Suprapubic skin (tissue), 4 donors: ENCODE measurements around the gene SLC11A1. TPM values are rescaled to one million over a fixed set of nuclear protein-coding genes. Genes with fewer than 3 reads are reported as not detected.

Experiments
- DNase-seq, 2 donors: peaks; one replicate each; pipeline ENCODE4 v3.0.0-alpha.2; 2019; ENCODE audit warnings: low spot score in 2 of 2
- H3K27ac ChIP-seq: fragments of 200-600 bp; sonication (generic); one replicate; pipeline ENCODE4 v1.5.1; 2019
- H3K27me3 ChIP-seq: fragments of 200-600 bp; sonication (generic); one replicate; pipeline ENCODE4 v1.5.1; 2019
- H3K36me3 ChIP-seq: fragments of 200-600 bp; sonication (generic); one replicate; pipeline ENCODE4 v1.5.1; 2019
- H3K4me1 ChIP-seq: fragments of 200-600 bp; sonication (generic); one replicate; pipeline ENCODE4 v1.5.1; 2019
- H3K4me3 ChIP-seq: fragments of 200-600 bp; sonication (generic); one replicate; pipeline ENCODE4 v1.5.1; 2019; ENCODE audit warnings: mild to moderate bottlenecking
- H3K9me3 ChIP-seq: fragments of 200-600 bp; sonication (generic); one replicate; pipeline ENCODE4 v1.5.1; 2019
- CTCF ChIP-seq, 2 donors: fragments of 200-600 bp in 1 of 2; fragments of 450-650 bp in 1 of 2; sonication (generic) in 1 of 2; IDR thresholded peaks; one replicate each; pipeline ENCODE4 v1.5.1; 2016 to 2019; ENCODE audit warnings: antibody characterized with exemption in 2 of 2, mild to moderate bottlenecking in 1 of 2, moderate library complexity in 1 of 2
- EP300 ChIP-seq: sonication (generic); formaldehyde crosslinking; IDR thresholded peaks from one replicate; pipeline ENCODE4 v1.6.1; 2017; ENCODE audit warnings: antibody characterized with exemption
- POLR2A ChIP-seq, 2 donors: fragments of 450-650 bp; IDR thresholded peaks; one replicate each; pipeline ENCODE4 v1.6.1; 2017; ENCODE audit warnings: antibody characterized with exemption in 2 of 2, mild to moderate bottlenecking in 2 of 2, moderate library complexity in 2 of 2
- POLR2AphosphoS5 ChIP-seq, 3 donors: sonication (generic); formaldehyde crosslinking; IDR thresholded peaks; one replicate each; pipeline ENCODE4 v1.6.1; 2017; ENCODE audit warnings: antibody characterized with exemption in 3 of 3
- WGBS: methylation state at CpG from one replicate; pipeline ENCODE4 v1.1.5; 2018; 5-methylcytosine and 5-hydroxymethylcytosine counted together
- total RNA-seq, 4 donors: library from RNA; depleted of rRNA; stranded (reverse); fragments of >200 nt; gene quantifications; one replicate each; pipeline ENCODE4 v1.1.0, GENCODE V29; 2016

Gene SLC11A1
- 10 to 100 TPM in 2 of 4 donors, 1 to 10 TPM in 1, under 1 TPM in 1; 0.78 to 16.1 (median 7.6) TPM for total RNA-seq

- Histone ChIP-seq H3K27ac (peak within 1 kb of the TSS; percentile 36), H3K9me3 (no peaks in the 10 kb centered on the region), H3K27me3 (no peaks in the 10 kb centered on the region), H3K36me3 (no peaks in the 10 kb centered on the region), H3K4me3 (peak within 1 kb of the TSS; percentile 26), H3K4me1 (peaks cover 15% of the 10 kb centered on the region)
- WGBS: 54% methylated on average over 10 of the region's 13 CpGs
- TF ChIP-seq POLR2AphosphoS5 (IDR thresholded peaks at IDR 0.05) (no peak), EP300 (no peak), POLR2A (IDR thresholded peaks at IDR 0.05) (peak in 1 of 2 donors; percentile 45), CTCF (IDR thresholded peaks at IDR 0.05) (no peak)
- DNase-seq: peak; percentile 81 to 86
Measured at GRCh38 chr2:218381916-218382366, at the start of gene SLC11A1. Gene SLC11A1, plus strand, starts transcription at chr2:218382273. Its CDS starts 96 bp downstream, at chr2:218382369.

- whole genome bisulfite sequencing: 100% methylated on average over 1 of the region's 1 CpG
- no peaks in the 10 kb centered on the region for H3K4me1 ChIP-seq
- H3K4me3 ChIP-seq: no peak overlapping the region
Measured at GRCh38 chr2:218332288-218332687, 49.8 kb upstream of the SLC11A1 start.

GRCh38 chr2:218332920-218333645 is 49.0 kb upstream of the SLC11A1 start:
- Histone ChIP-seq H3K27ac (peak overlapping the region; percentile 60), H3K4me1 (no peaks in the 10 kb centered on the region), H3K27me3 (no peaks in the 10 kb centered on the region), H3K4me3 (no peak overlapping the region), H3K36me3 (no peaks in the 10 kb centered on the region), H3K9me3 (no peaks in the 10 kb centered on the region)
- no peak for DNase-seq
- TF ChIP-seq POLR2A (IDR thresholded peaks at IDR 0.05) (no peak), POLR2AphosphoS5 (IDR thresholded peaks at IDR 0.05) (no peak), EP300 (no peak), CTCF (IDR thresholded peaks at IDR 0.05) (no peak)
- 77% methylated on average over 16 of the region's 16 CpGs for WGBS

More at GRCh38 chr2:218332288-218332687, 49.8 kb upstream of the SLC11A1 start:
- Histone ChIP-seq H3K27me3 (no peaks in the 10 kb centered on the region), H3K9me3 (no peaks in the 10 kb centered on the region), H3K36me3 (no peaks in the 10 kb centered on the region), H3K27ac (peak overlapping the region; percentile 60)
- TF ChIP-seq POLR2AphosphoS5 (IDR thresholded peaks at IDR 0.05): no peak
- TF ChIP-seq CTCF (IDR thresholded peaks at IDR 0.05): no peak
- TF ChIP-seq POLR2A (IDR thresholded peaks at IDR 0.05): no peak
- no peak for TF ChIP-seq EP300
- DNase-seq: no peak

- no peaks in the 10 kb centered on the region for H3K4me1 ChIP-seq
- H3K36me3 ChIP-seq: no peaks in the 10 kb centered on the region
- WGBS: 96% methylated on average over 3 of the region's 3 CpGs
- no peak for DNase-seq
- no peaks in the 10 kb centered on the region for H3K27me3 ChIP-seq
- H3K9me3 ChIP-seq: no peaks in the 10 kb centered on the region
- TF ChIP-seq POLR2A (IDR thresholded peaks at IDR 0.05): no peak
- TF ChIP-seq CTCF (IDR thresholded peaks at IDR 0.05): no peak
- TF ChIP-seq EP300: no peak
- no peak for TF ChIP-seq POLR2AphosphoS5 (IDR thresholded peaks at IDR 0.05)
- no peak overlapping the region for H3K27ac ChIP-seq
- no peak overlapping the region for H3K4me3 ChIP-seq
Measured at GRCh38 chr2:218334531-218334930, 47.5 kb upstream of the SLC11A1 start.

- peaks cover 14% of the 10 kb centered on the region for H3K4me1 ChIP-seq
- TF ChIP-seq POLR2A (IDR thresholded peaks at IDR 0.05) (no peak), POLR2AphosphoS5 (IDR thresholded peaks at IDR 0.05) (no peak), CTCF (IDR thresholded peaks at IDR 0.05) (no peak), EP300 (no peak)
- peaks cover 9% of the 10 kb centered on the region for H3K36me3 ChIP-seq
- no peaks in the 10 kb centered on the region for H3K27me3 ChIP-seq
- no peak overlapping the region for H3K27ac ChIP-seq
- no peaks in the 10 kb centered on the region for H3K9me3 ChIP-seq
- DNase-seq: no peak
- 93% methylated on average over 6 of the region's 9 CpGs for WGBS
- no peak overlapping the region for H3K4me3 ChIP-seq
Measured at GRCh38 chr2:218340656-218341055, 41.4 kb upstream of the SLC11A1 start.
